Lung (tissue), 12 donors: Measurements from ENCODE around the gene TJP2. TPM values are rescaled to one million over a fixed set of nuclear protein-coding genes. Genes with fewer than 3 reads are reported as not detected.
A peak's percentile ranks its signal among the peaks of the same experiment; 100 is the strongest.

Experiments used
- ATAC-seq: fragments of 200-7000 bp; cut with Tn5 transposase; one replicate; pipeline ENCODE4 v1.9.1; 2020; ENCODE audit warnings: moderate number of reproducible peaks; ENCODE audit not compliant: insufficient read depth, low FRiP score
- DNase-seq, 3 donors: peaks; one replicate each; pipeline ENCODE4 v3.0.0-alpha.2; 2013 to 2017
- H3K27ac ChIP-seq, 2 donors: one replicate each; pipeline ENCODE4 v1.5.1; 2013; ENCODE audit warnings: mild to moderate bottlenecking in 2 of 2, moderate library complexity in 2 of 2, control low read depth in 1 of 2, inconsistent platforms in 1 of 2, low read depth in 1 of 2, low read length in 1 of 2
- H3K27me3 ChIP-seq, 3 donors: one replicate each; pipeline ENCODE4 v1.5.1; 2013; ENCODE audit warnings: low read length in 2 of 3; ENCODE audit not compliant: control insufficient read depth in 3 of 3, insufficient read depth in 3 of 3
- H3K36me3 ChIP-seq, 4 donors: one replicate each; pipeline ENCODE4 v1.5.1; 2013; ENCODE audit warnings: low read length in 4 of 4, mild to moderate bottlenecking in 1 of 4, moderate library complexity in 1 of 4; ENCODE audit not compliant: control insufficient read depth in 4 of 4, insufficient read depth in 4 of 4
- H3K4me1 ChIP-seq, 5 donors: one replicate each; pipeline ENCODE4 v1.5.1; 2013; ENCODE audit warnings: low read length in 5 of 5, mild to moderate bottlenecking in 2 of 5, moderate library complexity in 1 of 5; ENCODE audit not compliant: control insufficient read depth in 5 of 5, insufficient read depth in 5 of 5
- H3K4me3 ChIP-seq: one replicate; pipeline ENCODE4 v1.5.1; 2013; ENCODE audit warnings: mild to moderate bottlenecking, control low read depth, moderate library complexity
- H3K9ac ChIP-seq, 2 donors: one replicate each; pipeline ENCODE4 v1.5.1; 2013; ENCODE audit warnings: low read length in 2 of 2, control low read depth in 1 of 2; ENCODE audit not compliant: insufficient read depth in 1 of 2
- H3K9me3 ChIP-seq, 4 donors: one replicate each; pipeline ENCODE4 v1.5.1; 2013; ENCODE audit warnings: low read length in 3 of 4, mild to moderate bottlenecking in 1 of 4, moderate library complexity in 1 of 4; ENCODE audit not compliant: control insufficient read depth in 4 of 4, insufficient read depth in 3 of 4
- WGBS, 2 donors: extraction: QIAGEN DNeasy Blood & Tissue Kit; methylation state at CpG; one replicate each; pipeline ENCODE4 v1.1.7; 2013; 5-methylcytosine and 5-hydroxymethylcytosine counted together
- polyA plus RNA-seq, 2 donors: library from polyadenylated mRNA; stranded (reverse); fragments of 200-250 nt; gene quantifications; one replicate each; pipeline ENCODE4 v1.2.1, GENCODE V29; 2013
- total RNA-seq, 2 donors: library from RNA; depleted of rRNA in 1 of 2; stranded (reverse); fragments of >200 nt in 1 of 2; gene quantifications; one replicate each; pipeline ENCODE4 v1.2.1, GENCODE V29; 2014 to 2021
- TF ChIP-seq, protein P1 (sequence below): IDR thresholded peaks from 2 replicates; pipeline ENCODE4 v1.5.1; 2012; ENCODE audit warnings: mild to moderate bottlenecking; ENCODE audit errors: control extremely low read depth, extremely low read depth
- donor health status: control.
- donor health status: control.
- donor health status: Bipolar disorder and iron deficiency.
- donor health status: healthy.
- donor health status: DM: yes; HTN: yes; CAD: no.

Gene TJP2
- total and polyA plus RNA-seq, 4 donors: 39.3 to 181 (median 73.6) TPM

DNA sequence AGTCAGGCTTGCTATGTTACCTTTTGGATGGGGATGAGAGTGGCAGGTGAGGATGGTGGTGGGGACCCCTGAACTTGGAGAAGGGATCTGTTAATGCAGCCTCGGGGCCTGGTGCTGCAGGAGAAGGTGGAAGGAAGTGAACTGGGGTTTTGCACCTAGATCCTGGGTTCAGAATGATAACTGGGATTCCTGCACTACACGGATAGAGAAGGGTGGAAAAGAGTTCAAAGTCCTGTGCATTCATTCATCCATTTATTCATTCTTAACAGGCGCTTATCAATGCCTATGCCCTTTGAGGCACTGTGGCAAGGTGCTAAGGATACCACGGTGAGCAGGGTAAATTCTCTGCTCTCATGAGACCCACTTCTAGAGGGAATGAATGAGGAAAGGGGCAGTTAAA lies 41.7 kb upstream of the TJP2 start:
- H3K27ac ChIP-seq: no peak overlapping the region
- H3K36me3 ChIP-seq: peaks cover 0 to 5% (median 0%) of the 10 kb centered on the region in 4 donors
- no peaks in the 10 kb centered on the region for H3K27me3 ChIP-seq
- no peaks in the 10 kb centered on the region for H3K9me3 ChIP-seq
- WGBS, 2 donors: 81 to 82% methylated on average over 4 of the region's 4 CpGs
- TF ChIP-seq, protein P1, sequence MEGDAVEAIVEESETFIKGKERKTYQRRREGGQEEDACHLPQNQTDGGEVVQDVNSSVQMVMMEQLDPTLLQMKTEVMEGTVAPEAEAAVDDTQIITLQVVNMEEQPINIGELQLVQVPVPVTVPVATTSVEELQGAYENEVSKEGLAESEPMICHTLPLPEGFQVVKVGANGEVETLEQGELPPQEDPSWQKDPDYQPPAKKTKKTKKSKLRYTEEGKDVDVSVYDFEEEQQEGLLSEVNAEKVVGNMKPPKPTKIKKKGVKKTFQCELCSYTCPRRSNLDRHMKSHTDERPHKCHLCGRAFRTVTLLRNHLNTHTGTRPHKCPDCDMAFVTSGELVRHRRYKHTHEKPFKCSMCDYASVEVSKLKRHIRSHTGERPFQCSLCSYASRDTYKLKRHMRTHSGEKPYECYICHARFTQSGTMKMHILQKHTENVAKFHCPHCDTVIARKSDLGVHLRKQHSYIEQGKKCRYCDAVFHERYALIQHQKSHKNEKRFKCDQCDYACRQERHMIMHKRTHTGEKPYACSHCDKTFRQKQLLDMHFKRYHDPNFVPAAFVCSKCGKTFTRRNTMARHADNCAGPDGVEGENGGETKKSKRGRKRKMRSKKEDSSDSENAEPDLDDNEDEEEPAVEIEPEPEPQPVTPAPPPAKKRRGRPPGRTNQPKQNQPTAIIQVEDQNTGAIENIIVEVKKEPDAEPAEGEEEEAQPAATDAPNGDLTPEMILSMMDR: no peak
- peaks cover 7 to 28% (median 12%) of the 10 kb centered on the region in 5 donors for H3K4me1 ChIP-seq
- DNase-seq (no peak), ATAC-seq (no peak)
- H3K9ac ChIP-seq: no peak overlapping the region
- no peak overlapping the region for H3K4me3 ChIP-seq

DNA sequence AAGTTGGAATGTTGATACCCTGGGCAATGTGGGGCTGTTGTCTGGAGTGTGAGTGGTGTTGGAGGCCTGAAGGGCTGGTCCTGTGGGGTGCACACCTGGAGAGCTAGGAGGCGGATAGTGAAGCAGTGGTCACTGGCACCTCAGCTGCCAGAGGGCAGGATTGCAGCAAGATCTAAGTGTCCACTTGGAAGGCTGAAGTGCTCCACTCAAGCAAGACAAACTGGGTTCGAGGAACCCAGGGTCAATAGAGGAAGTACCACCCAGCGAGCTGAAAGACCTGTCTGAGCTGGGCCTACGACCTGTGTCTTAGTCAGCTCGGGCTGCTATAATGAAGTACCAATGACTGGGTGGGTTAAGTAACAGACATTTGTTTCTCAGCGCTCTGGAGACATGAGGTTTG lies 39.7 kb upstream of the TJP2 start:
- H3K27me3 ChIP-seq: no peaks in the 10 kb centered on the region
- peak overlapping the region in 1 of 2 donors; percentile 52 for H3K27ac ChIP-seq
- ATAC-seq (peak; percentile 22), DNase-seq (no peak)
- TF ChIP-seq, protein P1: no peak
- H3K4me1 ChIP-seq: peaks cover 7 to 25% (median 12%) of the 10 kb centered on the region in 5 donors
- WGBS, 2 donors: 65 to 74% methylated on average over 6 of the region's 6 CpGs
- H3K9ac ChIP-seq: no peak overlapping the region
- no peak overlapping the region for H3K4me3 ChIP-seq
- peaks cover 0 to 5% (median 0%) of the 10 kb centered on the region in 4 donors for H3K36me3 ChIP-seq
- no peaks in the 10 kb centered on the region for H3K9me3 ChIP-seq

DNA sequence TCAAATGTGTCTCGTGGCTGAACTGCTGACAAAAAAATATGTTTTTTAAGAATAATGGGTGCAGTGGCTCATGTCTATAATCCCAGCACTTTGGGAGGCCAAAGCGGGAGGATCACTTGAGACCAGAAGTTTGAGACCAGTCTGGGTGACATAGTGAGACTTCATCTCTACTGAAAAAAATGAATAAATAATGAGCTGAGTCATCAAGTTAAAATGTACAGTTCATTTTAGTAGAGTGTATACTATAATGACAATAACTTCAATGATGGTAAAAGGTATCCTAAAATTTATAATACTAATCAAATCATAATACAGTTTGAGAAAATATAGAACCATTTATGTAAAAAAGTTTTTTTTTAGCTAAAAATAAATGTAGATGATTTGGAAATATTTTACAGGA lies 37.9 kb upstream of the TJP2 start:
- Histone ChIP-seq H3K4me1 (peaks cover 4 to 23% (median 7%) of the 10 kb centered on the region in 5 donors), H3K9me3 (no peaks in the 10 kb centered on the region), H3K36me3 (peaks cover 0 to 5% (median 0%) of the 10 kb centered on the region in 4 donors), H3K4me3 (no peak overlapping the region), H3K27me3 (no peaks in the 10 kb centered on the region), H3K9ac (no peak overlapping the region), H3K27ac (no peak overlapping the region)
- DNase-seq (no peak), ATAC-seq (no peak)
- WGBS, 2 donors: 77 to 90% methylated on average over 2 of the region's 2 CpGs
- TF ChIP-seq, protein P1: no peak

DNA sequence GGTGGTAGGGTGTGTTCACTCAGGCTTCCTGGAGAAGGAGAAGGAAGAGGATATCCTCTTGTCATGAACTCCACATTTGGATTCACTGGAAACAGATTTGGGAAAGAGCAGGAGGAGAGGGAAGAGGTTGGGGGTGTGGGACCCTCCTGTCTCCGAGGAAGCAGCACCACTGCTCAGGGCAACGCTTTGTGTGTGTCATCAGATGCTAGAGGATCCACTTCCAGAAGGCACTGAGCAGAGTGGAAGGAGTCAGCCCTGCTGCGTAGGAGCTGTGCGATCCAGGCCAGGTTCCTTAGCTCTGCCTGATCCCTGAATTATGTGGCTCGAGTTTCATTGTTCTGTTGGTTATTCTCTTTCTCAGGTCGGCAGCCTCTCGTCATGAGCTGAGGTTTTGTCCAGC lies 37.3 kb upstream of the TJP2 start:
- Histone ChIP-seq H3K27ac (peak overlapping the region in 1 of 2 donors; percentile 23), H3K27me3 (no peaks in the 10 kb centered on the region), H3K4me1 (peaks cover 0 to 20% (median 5%) of the 10 kb centered on the region in 5 donors), H3K4me3 (no peak overlapping the region), H3K36me3 (peaks cover 0 to 5% (median 0%) of the 10 kb centered on the region in 4 donors), H3K9ac (no peak overlapping the region), H3K9me3 (no peaks in the 10 kb centered on the region)
- DNase-seq (peak in 1 of 3 donors; percentile 18), ATAC-seq (no peak)
- 67 to 68% methylated on average over 7 of the region's 7 CpGs for WGBS, 2 donors
- TF ChIP-seq, protein P1: no peak
